Forelimb muscle (tissue), 1 donor: ENCODE results near the gene NPR2. TPM values are rescaled to one million over a fixed set of nuclear protein-coding genes. Genes with fewer than 3 reads are reported as not detected.

ENCODE experiments used
- DNase-seq: peaks from one replicate; pipeline ENCODE4 v3.0.0-alpha.2; 2013; ENCODE audit warnings: low read depth
- polyA plus RNA-seq: library from polyadenylated mRNA; unstranded; fragments of 120-200 nt; gene quantifications from one replicate; pipeline ENCODE4 v1.2.1, GENCODE V29; 2013; ENCODE audit not compliant: insufficient read length

Gene NPR2
- polyA plus RNA-seq, 1 donor, result 22.4 TPM

DNA sequence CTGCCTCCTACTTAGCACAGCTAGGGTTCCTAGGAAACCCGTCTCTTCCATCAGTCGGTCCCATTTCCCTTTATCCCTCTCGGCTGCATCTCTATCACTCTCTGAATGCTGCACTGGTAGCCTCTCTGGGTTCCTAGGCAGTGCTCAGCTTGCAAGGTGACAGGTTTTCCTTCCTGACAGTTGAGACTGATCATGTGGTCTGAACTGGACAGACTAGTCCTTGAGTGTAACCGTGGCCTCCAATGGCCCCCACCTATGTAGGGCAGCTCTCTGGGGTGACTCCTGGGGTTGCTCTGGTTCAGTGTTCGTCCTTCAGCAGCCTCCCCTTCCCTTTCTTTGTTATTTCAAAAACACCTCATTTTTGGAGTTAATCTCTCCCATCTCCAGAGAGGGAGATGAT is 41.4 kb downstream of the NPR2 start:
- DNase-seq, result no peak

DNA sequence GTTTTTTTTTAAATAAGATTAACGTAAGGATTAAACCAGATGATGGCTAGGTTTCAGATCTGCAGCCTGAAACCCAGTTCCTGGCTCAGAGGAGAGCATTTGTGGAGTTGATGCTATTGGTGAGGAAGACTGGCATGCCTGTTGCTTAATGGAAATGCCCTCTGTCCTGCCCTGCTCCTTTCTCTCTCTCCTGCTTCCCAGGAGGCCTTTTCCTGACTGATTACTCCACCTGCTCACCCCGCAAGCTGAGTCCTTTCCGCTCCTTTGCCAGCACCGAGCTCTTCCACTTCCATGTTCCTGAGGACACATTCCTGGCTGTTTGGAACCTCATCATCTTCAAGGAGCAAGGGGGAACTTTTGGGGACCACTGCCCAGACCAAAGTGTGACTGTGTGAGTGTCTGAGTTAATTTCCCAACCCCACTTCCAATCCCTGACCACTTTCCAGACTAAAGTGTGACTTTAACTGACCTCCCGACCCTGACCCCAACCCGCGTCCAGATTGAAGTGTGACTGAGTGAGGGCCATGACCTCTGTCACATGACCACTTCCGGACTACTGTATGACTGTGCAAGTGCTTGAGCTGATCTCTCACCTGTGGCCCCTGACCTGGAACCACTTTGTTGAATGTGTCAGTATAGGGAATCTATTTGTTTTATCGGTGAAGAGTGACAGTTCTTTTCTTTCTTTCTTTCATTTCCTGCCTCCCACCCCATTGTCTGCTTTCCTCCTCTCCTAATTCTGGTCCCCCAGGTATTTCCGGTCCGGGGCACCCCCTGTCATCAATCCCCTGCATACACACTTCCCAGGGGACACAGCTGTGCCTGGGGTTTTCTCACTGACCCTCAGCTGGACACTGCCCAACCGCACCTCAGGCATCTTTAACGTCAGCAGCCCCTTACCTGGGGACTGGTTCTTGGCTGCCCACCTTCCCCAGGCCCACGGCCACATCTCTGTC is 43.1 kb downstream of the NPR2 start:
- no peak for DNase-seq

DNA sequence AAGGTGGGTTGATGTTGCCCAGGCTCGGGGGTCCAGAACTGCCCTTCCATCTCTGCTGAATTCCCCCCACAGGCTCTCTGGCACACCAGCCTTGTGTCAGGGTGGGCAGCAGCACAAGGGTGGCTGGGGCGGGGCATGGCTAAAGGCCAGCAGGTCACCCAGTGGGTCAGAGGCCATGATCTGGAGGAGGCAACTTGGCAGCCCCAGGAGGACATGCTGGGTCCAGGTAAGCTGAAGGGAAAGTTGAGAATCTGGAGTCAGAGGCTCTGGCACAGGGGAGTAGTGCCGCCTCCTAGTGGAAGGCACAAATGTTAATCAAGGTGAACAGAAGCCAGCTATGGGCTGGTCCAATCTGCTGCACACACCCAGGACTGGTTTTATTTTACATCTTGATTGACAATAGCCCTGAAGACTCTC is 43.8 kb downstream of the NPR2 start:
- DNase-seq, result no peak

DNA sequence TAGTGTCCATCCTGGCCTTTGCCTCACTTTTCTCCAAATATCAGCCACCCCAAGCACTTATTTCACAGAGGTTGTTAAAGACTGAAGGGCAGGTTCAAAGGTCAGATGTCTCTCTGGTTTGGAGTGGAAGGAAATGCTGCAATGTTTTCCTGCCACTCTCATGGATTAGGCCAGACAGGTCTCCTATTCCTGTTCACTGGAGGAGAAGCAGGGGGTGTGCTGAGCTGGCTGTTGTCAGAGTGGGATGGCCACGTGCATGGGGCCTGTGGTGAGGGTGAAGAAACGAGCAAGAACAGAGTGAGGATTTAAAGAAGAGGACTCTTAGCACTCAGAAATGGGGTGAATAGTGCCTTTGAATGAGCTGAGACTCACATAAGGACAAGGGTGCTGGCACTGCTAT is 44.4 kb downstream of the NPR2 start:
- DNase-seq, result no peak

DNA sequence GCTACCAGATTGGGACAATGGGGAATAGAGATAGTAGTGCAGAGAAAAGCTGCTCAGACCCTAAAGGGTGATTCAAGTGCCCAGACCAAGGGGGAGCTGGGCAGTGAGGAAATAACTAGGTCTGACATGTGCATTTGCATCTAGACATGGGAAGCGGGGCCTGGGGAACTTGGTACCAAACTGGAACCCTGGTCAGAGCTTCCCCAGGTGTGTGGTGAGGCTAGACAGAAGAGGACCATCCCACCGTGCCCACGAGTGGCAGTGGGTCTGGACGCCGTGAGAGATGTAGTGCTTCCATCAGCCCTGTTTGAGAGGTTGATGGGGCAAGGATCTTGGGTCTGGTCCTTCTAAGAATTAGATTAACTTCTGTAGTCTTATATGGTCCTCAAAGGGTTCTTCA is 45.2 kb downstream of the NPR2 start:
- no peak for DNase-seq

DNA sequence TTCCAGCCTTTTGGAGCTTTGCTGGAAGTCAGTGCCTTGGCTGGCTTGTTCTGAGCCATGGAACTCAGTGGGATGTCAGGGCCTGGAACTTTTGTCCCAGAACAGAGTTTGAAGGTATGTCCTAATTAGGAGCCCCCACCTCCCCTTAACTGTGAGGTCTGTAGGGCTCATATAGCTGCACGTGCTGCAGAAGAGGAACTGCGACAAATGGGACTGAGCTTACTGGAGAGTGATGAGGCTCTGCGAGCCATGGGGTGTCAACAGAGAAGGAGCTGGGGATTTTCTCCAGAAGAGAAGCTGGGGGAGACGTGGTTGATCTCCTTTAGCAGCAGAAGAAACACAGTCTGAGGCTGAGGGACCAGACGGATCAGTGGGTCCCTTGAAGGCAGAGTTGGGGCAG is 48.5 kb downstream of the NPR2 start:
- no peak for DNase-seq

GRCh38 chr9:35840881-35841644 is 49.7 kb downstream of the NPR2 start:
- no peak for DNase-seq

- no peak for DNase-seq
Observed at GRCh38 chr9:35841645-35841900, 50.2 kb downstream of the NPR2 start.

- DNase-seq, result no peak
Observed at GRCh38 chr9:35842020-35842745, 50.8 kb downstream of the NPR2 start.

DNA sequence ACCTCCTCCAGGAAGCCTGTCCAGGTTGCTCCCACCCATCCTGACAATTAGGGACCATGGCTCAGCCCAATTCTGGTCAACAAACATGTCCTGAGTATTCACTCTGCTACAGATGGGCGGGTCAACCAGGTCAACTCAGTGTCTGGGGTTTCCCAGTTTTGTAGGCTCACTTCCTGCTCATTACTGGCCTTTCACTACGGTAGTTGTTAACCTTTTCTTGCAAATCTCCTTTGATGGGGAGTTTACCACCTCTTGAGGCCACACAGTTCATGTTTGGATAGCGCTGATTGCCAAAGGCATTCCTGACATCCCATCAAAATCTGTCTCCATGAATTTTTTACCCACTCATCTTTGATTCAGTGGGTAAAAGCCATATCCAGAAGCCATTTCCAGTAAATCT is 51.4 kb downstream of the NPR2 start:
- DNase-seq, result no peak

DNA sequence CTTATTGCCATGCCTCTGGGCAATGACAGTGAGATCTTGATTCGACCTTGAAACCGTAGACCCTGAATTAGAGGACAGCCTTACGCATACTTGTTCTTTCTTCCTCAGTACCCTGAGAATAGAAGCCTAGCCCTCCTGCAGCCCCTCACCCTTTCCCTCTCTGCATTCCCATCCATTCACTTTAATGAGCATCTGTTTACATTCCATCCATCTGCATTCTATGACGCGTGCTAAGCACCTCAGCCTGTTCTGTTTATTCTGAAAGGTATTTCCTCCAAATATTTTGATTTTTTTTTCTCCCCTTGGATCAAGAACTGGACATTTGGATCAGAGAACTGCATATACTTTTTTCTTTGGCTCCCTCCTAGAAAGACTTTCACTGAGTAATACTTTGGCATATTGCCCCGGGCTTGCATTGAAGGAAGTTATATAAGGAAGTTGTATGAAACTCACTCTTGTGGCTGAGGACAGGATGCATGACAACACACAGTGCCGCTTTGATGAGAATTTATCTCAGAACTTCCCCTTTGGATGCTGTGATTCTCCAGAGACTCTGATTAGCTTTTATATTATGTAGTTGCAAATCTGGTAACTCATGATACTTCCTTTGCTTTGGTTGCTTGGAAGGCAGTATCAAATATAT is 53.4 kb downstream of the NPR2 start:
- DNase-seq, result peak; percentile 91

DNA sequence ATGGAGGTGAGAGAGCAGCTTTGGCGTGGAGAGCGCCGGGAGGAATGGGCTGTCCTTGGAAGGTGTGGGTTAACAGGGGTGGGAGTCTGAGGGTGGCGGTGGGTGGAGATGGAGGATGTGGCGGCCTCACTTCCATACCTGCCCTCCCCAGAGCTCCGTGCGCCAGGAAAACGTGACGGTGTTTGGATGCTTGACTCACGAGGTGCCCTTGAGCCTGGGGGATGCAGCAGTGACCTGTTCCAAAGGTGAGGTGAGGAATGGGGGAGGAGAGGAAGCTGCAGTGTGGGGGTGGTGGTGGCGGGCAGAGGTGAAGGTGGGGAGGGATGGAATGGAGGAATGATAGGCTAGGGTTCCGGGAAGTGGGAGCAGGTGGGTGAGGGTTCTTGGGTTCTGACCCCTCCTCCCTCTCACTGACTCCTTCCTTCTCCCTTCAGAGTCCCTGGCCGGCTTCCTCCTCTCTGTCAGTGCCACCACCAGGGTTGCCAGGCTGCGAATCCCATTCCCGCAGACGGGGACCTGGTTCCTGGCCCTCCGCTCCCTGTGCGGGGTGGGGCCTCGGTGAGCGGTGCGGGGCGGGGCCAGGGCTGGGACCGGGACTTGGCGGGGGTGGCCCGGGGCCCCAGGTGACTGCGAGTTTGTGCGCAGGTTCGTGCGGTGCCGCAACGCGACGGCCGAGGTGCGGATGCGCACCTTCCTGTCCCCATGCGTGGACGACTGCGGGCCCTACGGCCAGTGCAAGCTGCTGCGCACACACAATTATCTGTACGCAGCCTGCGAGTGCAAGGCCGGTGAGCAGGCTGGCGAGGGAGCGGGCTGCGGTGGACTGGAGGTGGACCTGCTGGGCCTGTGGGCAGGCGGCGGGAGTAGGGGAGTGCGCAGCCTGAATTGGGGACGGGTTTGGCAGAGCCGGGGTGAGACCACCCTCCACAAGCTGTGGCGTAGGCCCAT is 54.7 kb downstream of the NPR2 start:
- DNase-seq, result no peak

DNA sequence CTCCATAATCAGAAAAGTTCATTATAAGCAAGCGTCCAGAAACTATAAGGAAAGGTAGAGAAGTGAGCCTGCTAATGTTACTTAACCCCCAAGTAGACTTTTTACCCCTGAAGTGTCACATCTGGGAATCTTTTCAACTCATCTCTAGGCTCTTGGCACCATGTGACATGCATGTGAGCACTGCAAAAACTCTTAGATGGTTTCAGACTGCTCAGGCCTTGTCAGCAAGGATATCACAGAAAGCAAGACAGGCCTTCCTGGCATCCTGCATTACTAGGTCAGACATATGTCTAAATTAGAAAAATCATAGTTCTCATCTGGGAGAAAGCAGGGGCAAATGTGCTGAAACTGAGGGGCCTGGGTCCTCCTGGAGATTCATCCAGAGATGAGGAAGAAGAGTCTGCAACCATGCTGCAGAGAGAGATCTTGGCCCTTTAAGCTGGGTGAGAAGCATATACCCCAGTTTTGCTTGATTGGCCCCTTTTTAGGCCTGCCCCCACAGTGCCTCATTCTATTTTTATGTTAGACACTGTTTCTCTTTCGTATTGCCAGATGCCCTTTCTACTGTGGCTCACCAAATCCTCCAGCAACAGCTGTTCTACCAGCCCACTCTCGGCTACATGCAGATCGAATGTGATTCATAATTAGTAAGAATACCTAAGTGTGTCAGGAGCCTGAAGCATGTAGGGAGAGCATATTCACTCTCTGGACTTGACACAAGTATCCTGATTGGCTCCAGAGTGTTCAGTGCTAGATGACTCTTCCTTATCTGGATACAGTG is 56.6 kb downstream of the NPR2 start:
- DNase-seq, result no peak

- no peak for DNase-seq
Observed at GRCh38 chr9:35852267-35852815, 61.0 kb downstream of the NPR2 start.

DNA sequence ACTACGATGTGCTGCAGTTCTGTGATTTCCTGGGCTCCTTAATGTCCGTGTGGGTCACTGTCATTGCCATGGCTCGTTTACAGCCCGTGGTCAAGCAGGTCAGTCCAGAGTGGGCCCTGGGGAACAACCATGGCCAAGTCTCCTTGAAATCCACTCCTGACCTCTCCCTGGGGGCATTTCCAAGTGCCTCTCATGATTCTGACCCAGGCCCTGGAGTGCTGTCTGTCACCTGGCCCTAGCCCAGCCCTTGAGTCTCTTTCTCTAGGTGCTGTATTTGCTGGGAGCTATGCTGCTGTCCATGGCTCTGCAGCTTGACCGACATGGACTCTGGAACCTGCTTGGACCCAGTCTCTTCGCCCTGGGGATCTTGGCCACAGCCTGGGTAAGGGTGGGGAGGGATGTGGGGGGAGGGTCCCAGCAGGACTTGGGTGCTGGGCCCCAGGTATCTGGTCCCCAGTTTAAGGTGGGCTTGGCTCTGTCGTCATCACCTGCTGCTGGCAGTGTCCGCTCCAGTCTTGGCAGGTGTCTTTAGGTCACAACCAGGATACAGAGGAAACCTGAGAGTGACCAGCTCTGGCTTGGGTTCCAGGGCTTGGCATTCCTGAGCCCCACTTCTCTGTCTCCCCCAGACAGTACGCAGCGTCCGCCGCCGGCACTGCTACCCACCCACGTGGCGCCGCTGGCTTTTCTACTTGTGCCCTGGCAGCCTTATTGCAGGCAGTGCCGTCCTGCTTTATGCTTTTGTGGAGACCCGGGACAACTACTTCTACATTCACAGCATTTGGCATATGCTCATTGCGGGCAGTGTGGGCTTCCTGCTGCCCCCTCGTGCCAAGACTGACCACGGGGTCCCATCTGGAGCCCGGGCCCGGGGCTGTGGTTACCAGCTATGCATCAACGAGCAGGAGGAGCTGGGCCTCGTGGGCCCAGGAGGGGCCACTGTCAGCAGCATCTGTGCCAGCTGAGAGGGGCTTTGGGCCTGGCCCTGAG is 61.8 kb downstream of the NPR2 start:
- DNase-seq, result no peak

GRCh38 chr9:35854091-35854762 is 62.8 kb downstream of the NPR2 start:
- DNase-seq, result no peak

GRCh38 chr9:35856206-35856605 is 64.8 kb downstream of the NPR2 start:
- no peak for DNase-seq

DNA sequence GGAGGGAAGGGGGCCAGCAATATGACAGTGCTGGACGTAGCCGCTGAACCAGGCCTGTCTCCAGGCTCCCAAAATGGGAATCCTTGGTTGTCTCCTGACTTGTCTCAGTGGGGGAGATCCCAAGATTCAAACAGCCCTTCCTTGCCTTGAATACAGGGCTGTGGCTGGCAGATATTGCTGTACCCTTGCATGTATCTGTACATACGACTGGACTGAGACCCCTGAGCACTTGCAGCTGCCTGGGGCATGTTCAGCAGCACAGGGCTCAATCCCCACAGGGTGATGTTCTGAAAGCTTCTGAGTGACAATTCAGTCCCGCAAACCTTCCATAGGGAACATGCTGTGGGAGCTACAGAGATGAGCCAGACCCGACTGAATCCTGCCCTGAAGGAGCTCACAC is 65.5 kb downstream of the NPR2 start:
- no peak for DNase-seq
